Inflammatory macrophage (primary cell): Measurements from ENCODE around the gene RNF126.
"Not testable (repeated sequence)": the region's sequence is repeated elsewhere in the genome, so short reads cannot be mapped to it uniquely, and the experiment has no call there.

ENCODE experiments used
- DNase-seq, 2 donors: peaks; one replicate each; pipeline ENCODE4 v3.0.0-alpha.2; 2020 to 2022

Gene RNF126

GRCh38 chr19:610801-611480 lies 52.1 kb downstream of the RNF126 start:
- DNase-seq: peak in 1 of 2 donors; percentile 3

GRCh38 chr19:610071-610800 lies 52.8 kb downstream of the RNF126 start:
- no peak for DNase-seq

GRCh38 chr19:609004-609346 lies 54.0 kb downstream of the RNF126 start:
- peak; percentile 63 to 66 for DNase-seq

GRCh38 chr19:608155-609003 lies 54.6 kb downstream of the RNF126 start:
- DNase-seq: no peak

- DNase-seq: no peak
Observed at GRCh38 chr19:607301-608154, 55.5 kb downstream of the RNF126 start.

- DNase-seq: not testable (repeated sequence)
Observed at GRCh38 chr19:605061-605971, 57.7 kb downstream of the RNF126 start.

- peak; percentile 14 to 17 for DNase-seq
Observed at GRCh38 chr19:604355-604754, 58.7 kb downstream of the RNF126 start.

GRCh38 chr19:603779-604178 lies 59.2 kb downstream of the RNF126 start:
- not testable (repeated sequence) for DNase-seq

GRCh38 chr19:603302-603639 lies 59.7 kb downstream of the RNF126 start:
- DNase-seq: not testable (repeated sequence)

GRCh38 chr19:602391-603301 lies 60.4 kb downstream of the RNF126 start:
- DNase-seq: no peak

GRCh38 chr19:601790-602189 lies 61.2 kb downstream of the RNF126 start:
- DNase-seq: no peak

GRCh38 chr19:601310-601709 lies 61.7 kb downstream of the RNF126 start:
- no peak for DNase-seq
